ENCODE measurements around the gene HAL.

DNA sequence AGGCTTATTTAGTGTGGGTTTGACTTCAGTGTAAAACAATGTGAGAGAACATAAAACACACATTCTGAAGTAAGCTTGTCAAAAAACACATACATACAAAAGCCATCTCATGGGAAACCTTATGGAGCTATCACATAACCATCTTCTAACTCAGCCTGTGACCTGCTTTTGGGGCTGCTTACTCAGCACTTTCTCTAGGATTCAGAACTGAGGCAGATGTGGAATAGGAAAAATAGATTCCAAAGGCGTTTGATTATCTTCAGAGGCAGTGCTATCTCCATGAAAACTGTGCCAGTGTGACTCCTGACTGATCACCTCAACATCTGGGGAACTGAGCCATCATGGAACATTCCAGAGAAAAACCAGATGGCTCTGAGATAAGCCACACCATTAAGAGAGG is 13.5 kb downstream of the HAL start:
- TF ChIP-seq, protein P1, sequence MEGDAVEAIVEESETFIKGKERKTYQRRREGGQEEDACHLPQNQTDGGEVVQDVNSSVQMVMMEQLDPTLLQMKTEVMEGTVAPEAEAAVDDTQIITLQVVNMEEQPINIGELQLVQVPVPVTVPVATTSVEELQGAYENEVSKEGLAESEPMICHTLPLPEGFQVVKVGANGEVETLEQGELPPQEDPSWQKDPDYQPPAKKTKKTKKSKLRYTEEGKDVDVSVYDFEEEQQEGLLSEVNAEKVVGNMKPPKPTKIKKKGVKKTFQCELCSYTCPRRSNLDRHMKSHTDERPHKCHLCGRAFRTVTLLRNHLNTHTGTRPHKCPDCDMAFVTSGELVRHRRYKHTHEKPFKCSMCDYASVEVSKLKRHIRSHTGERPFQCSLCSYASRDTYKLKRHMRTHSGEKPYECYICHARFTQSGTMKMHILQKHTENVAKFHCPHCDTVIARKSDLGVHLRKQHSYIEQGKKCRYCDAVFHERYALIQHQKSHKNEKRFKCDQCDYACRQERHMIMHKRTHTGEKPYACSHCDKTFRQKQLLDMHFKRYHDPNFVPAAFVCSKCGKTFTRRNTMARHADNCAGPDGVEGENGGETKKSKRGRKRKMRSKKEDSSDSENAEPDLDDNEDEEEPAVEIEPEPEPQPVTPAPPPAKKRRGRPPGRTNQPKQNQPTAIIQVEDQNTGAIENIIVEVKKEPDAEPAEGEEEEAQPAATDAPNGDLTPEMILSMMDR (IDR thresholded peaks at IDR 0.05; ENCODE audit: low read depth, low read length, missing input control), result no peak
- TF ChIP-seq JUND (IDR thresholded peaks at IDR 0.05), result no peak
- no peak for TF ChIP-seq GABPA (IDR thresholded peaks at IDR 0.05 in 1 of 2, conservative IDR thresholded peaks at IDR 0.05 in 1 of 2)
- TF ChIP-seq HNF4A (conservative IDR thresholded peaks at IDR 0.05), result no peak
- TF ChIP-seq FOXA1 (IDR thresholded peaks at IDR 0.05), result no peak
- no peak for TF ChIP-seq RXRA (IDR thresholded peaks at IDR 0.05)
